ENCODE results near the gene NPY5R. TPM values are rescaled to one million over a fixed set of nuclear protein-coding genes. Genes with fewer than 3 reads are reported as not detected.

Gene NPY5R
- total RNA-seq, 4 donors from 2014 or later = 0.12 to 0.16 TPM; not detected in 2

- WGBS, 2 donors (ENCODE audit: low coverage in 1 of 2) = 83 to 87% methylated on average over 6 of the region's 6 CpGs
- no peaks in the 10 kb centered on the region for H3K4me1 ChIP-seq
- no peak overlapping the region for H3K4me3 ChIP-seq
- no peak for ATAC-seq
- H3K9me3 ChIP-seq = no peaks in the 10 kb centered on the region
- H3K36me3 ChIP-seq = no peaks in the 10 kb centered on the region
- no peaks in the 10 kb centered on the region for H3K27me3 ChIP-seq
- H3K27ac ChIP-seq = no peak overlapping the region
- TF ChIP-seq CTCF (IDR thresholded peaks at IDR 0.05) (no peak), POLR2A (IDR thresholded peaks at IDR 0.05) (no peak), EP300 (IDR thresholded peaks at IDR 0.05) (no peak), POLR2AphosphoS5 (IDR thresholded peaks at IDR 0.05) (no peak)
Measured at GRCh38 chr4:163393471-163393870, 49.8 kb downstream of the NPY5R start.

- Histone ChIP-seq H3K36me3 (no peaks in the 10 kb centered on the region), H3K27me3 (no peaks in the 10 kb centered on the region), H3K4me3 (no peak overlapping the region), H3K4me1 (no peaks in the 10 kb centered on the region), H3K9me3 (no peaks in the 10 kb centered on the region), H3K27ac (no peak overlapping the region)
- ATAC-seq = no peak
- TF ChIP-seq POLR2AphosphoS5 (IDR thresholded peaks at IDR 0.05) (no peak), EP300 (IDR thresholded peaks at IDR 0.05) (no peak), CTCF (IDR thresholded peaks at IDR 0.05) (no peak), POLR2A (IDR thresholded peaks at IDR 0.05) (no peak)
Measured at GRCh38 chr4:163395055-163395454, 51.4 kb downstream of the NPY5R start.

GRCh38 chr4:163395758-163396157 lies 52.1 kb downstream of the NPY5R start:
- no peak for TF ChIP-seq POLR2A (IDR thresholded peaks at IDR 0.05)
- no peak for TF ChIP-seq EP300 (IDR thresholded peaks at IDR 0.05)
- no peak overlapping the region for H3K4me3 ChIP-seq
- no peaks in the 10 kb centered on the region for H3K36me3 ChIP-seq
- no peaks in the 10 kb centered on the region for H3K4me1 ChIP-seq
- ATAC-seq = no peak
- H3K9me3 ChIP-seq = no peaks in the 10 kb centered on the region
- 64% methylated on average over 5 of the region's 5 CpGs for WGBS, 2 donors (ENCODE audit: low coverage in 1 of 2)
- no peak overlapping the region for H3K27ac ChIP-seq
- no peaks in the 10 kb centered on the region for H3K27me3 ChIP-seq

- Histone ChIP-seq H3K36me3 (no peaks in the 10 kb centered on the region), H3K27ac (no peak overlapping the region), H3K27me3 (no peaks in the 10 kb centered on the region), H3K4me3 (no peak overlapping the region), H3K4me1 (no peaks in the 10 kb centered on the region), H3K9me3 (no peaks in the 10 kb centered on the region)
- no peak for TF ChIP-seq EP300 (IDR thresholded peaks at IDR 0.05)
- TF ChIP-seq POLR2A (IDR thresholded peaks at IDR 0.05) = no peak
- TF ChIP-seq CTCF (IDR thresholded peaks at IDR 0.05) = no peak
- no peak for TF ChIP-seq POLR2AphosphoS5 (IDR thresholded peaks at IDR 0.05)
- no peak for ATAC-seq
Measured at GRCh38 chr4:163398238-163398637, 54.5 kb downstream of the NPY5R start.

GRCh38 chr4:163400911-163401310 lies 57.2 kb downstream of the NPY5R start:
- WGBS, 2 donors (ENCODE audit: low coverage in 1 of 2) = 24 to 50% methylated on average over 4 of the region's 4 CpGs
- TF ChIP-seq CTCF (IDR thresholded peaks at IDR 0.05) (no peak), POLR2AphosphoS5 (IDR thresholded peaks at IDR 0.05) (no peak), POLR2A (IDR thresholded peaks at IDR 0.05) (no peak), EP300 (IDR thresholded peaks at IDR 0.05) (no peak)

More at GRCh38 chr4:163400911-163401310, 57.2 kb downstream of the NPY5R start:
- Histone ChIP-seq H3K27ac (no peak overlapping the region), H3K27me3 (no peaks in the 10 kb centered on the region), H3K4me3 (no peak overlapping the region), H3K36me3 (no peaks in the 10 kb centered on the region), H3K9me3 (no peaks in the 10 kb centered on the region), H3K4me1 (no peaks in the 10 kb centered on the region)
- ATAC-seq = no peak

Other genes with a start within 250 kb of the NPY5R start
- gene NAF1, start 177.0 kb upstream of the NPY5R start, total RNA-seq = 10 to 100 TPM; 14.6 to 27.6 (median 21.4) TPM
- 1 to 10 TPM; 1.1 to 5.4 (median 4.1) TPM for gene NPY1R, start 11.3 kb upstream of the NPY5R start, total RNA-seq
- gene TKTL2, start 129.9 kb downstream of the NPY5R start, total RNA-seq = not detected
- gene TMA16, start 150.8 kb downstream of the NPY5R start, total RNA-seq = 10 to 100 TPM; 11.8 to 21.1 (median 18.7) TPM

All from gastroesophageal sphincter (tissue), 4 donors.